IPS DF 6.9 (cell line): ENCODE results near the gene ELFN2.

Experiments
- DNase-seq: peaks from one replicate; pipeline ENCODE4 v3.0.0-alpha.2; 2013; ENCODE audit warnings: low read depth, low spot score
- H3K27ac ChIP-seq: one replicate; pipeline ENCODE4 v1.5.1; 2013; ENCODE audit warnings: low read length, control low read depth
- H3K27me3 ChIP-seq: 2 replicates; pipeline ENCODE4 v1.6.1; 2013; ENCODE audit warnings: mild to moderate bottlenecking, low read length; ENCODE audit not compliant: control insufficient read depth, insufficient read depth
- H3K36me3 ChIP-seq: 2 replicates; pipeline ENCODE4 v1.6.1; 2013; ENCODE audit warnings: low read length; ENCODE audit not compliant: control insufficient read depth, insufficient read depth
- H3K4me1 ChIP-seq: 2 replicates; pipeline ENCODE4 v1.6.1; 2013; ENCODE audit warnings: low read length; ENCODE audit not compliant: control insufficient read depth, insufficient read depth
- H3K4me3 ChIP-seq: 2 replicates; pipeline ENCODE4 v1.5.1; 2013; ENCODE audit warnings: mild to moderate bottlenecking, low read length
- H3K9me3 ChIP-seq: 2 replicates; pipeline ENCODE4 v1.6.1; 2013; ENCODE audit warnings: low read length, inconsistent platforms; ENCODE audit not compliant: control insufficient read depth, insufficient read depth
- WGBS: extraction: QIAGEN DNeasy Blood & Tissue Kit; methylation state at CpG from one replicate; pipeline ENCODE4 v1.1.7; 2013; ENCODE audit warnings: mixed read lengths, missing lambda C conversion rate; ENCODE audit not compliant: insufficient read length, insufficient coverage; 5-methylcytosine and 5-hydroxymethylcytosine counted together

The ELFN2 gene

GRCh38 chr22:37410174-37411055, 16.9 kb downstream of the ELFN2 start:
- Histone ChIP-seq H3K27me3 (no peaks in the 10 kb centered on the region), H3K27ac (no peak overlapping the region), H3K9me3 (no peaks in the 10 kb centered on the region), H3K36me3 (no peaks in the 10 kb centered on the region), H3K4me1 (no peaks in the 10 kb centered on the region; the same call in 1 of the 2 replicates), H3K4me3 (no peak overlapping the region; the same call in 1 of the 2 replicates)
- WGBS, result no CpG with 5 or more reads among the region's 32 CpGs
- no peak for DNase-seq

- H3K36me3 ChIP-seq, result no peaks in the 10 kb centered on the region
- no peak overlapping the region; the same call in 1 of the 2 replicates for H3K4me3 ChIP-seq
- H3K27me3 ChIP-seq, result no peaks in the 10 kb centered on the region
- H3K27ac ChIP-seq, result no peak overlapping the region
- no peaks in the 10 kb centered on the region for H3K9me3 ChIP-seq
- DNase-seq, result no peak
- no CpG with 5 or more reads among the region's 13 CpGs for WGBS
- no peaks in the 10 kb centered on the region; the same call in 1 of the 2 replicates for H3K4me1 ChIP-seq
Observed at GRCh38 chr22:37409459-37410050, 17.7 kb downstream of the ELFN2 start.

- no peaks in the 10 kb centered on the region for H3K36me3 ChIP-seq
- H3K27me3 ChIP-seq, result no peaks in the 10 kb centered on the region
- H3K9me3 ChIP-seq, result no peaks in the 10 kb centered on the region
- H3K27ac ChIP-seq, result no peak overlapping the region
- DNase-seq, result no peak
- no peaks in the 10 kb centered on the region; the same call in 1 of the 2 replicates for H3K4me1 ChIP-seq
- no CpG with 5 or more reads among the region's 8 CpGs for WGBS
- no peak overlapping the region for H3K4me3 ChIP-seq
Observed at GRCh38 chr22:37409031-37409430, 18.2 kb downstream of the ELFN2 start.

- no peaks in the 10 kb centered on the region for H3K27me3 ChIP-seq
- peaks cover 1% of the 10 kb centered on the region; the same call in 1 of the 2 replicates for H3K4me1 ChIP-seq
- no peaks in the 10 kb centered on the region for H3K36me3 ChIP-seq
- H3K27ac ChIP-seq, result no peak overlapping the region
- WGBS, result no CpG with 5 or more reads among the region's 8 CpGs
- no peaks in the 10 kb centered on the region for H3K9me3 ChIP-seq
- H3K4me3 ChIP-seq, result no peak overlapping the region
- DNase-seq, result no peak
Observed at GRCh38 chr22:37407856-37408255, 19.4 kb downstream of the ELFN2 start.

- DNase-seq, result no peak
- H3K4me1 ChIP-seq, result peaks cover 1% of the 10 kb centered on the region; the same call in 1 of the 2 replicates
- WGBS, result no CpG with 5 or more reads among the region's 17 CpGs
Observed at GRCh38 chr22:37406441-37407235, 20.6 kb downstream of the ELFN2 start.

GRCh38 chr22:37404091-37404490, 23.2 kb downstream of the ELFN2 start:
- H3K36me3 ChIP-seq, result no peaks in the 10 kb centered on the region; the same call in 1 of the 2 replicates
- H3K27me3 ChIP-seq, result no peaks in the 10 kb centered on the region
- H3K27ac ChIP-seq, result no peak overlapping the region
- no peak for DNase-seq
- no CpG with 5 or more reads among the region's 11 CpGs for WGBS
- no peak overlapping the region for H3K4me3 ChIP-seq
- H3K9me3 ChIP-seq, result no peaks in the 10 kb centered on the region
- H3K4me1 ChIP-seq, result 0 out of 2 replicates have a peak, but pooled peaks cover 1% of the 10 kb centered on the region

More at GRCh38 chr22:37406441-37407235, 20.6 kb downstream of the ELFN2 start:
- H3K9me3 ChIP-seq, result no peaks in the 10 kb centered on the region
- no peaks in the 10 kb centered on the region for H3K36me3 ChIP-seq
- no peaks in the 10 kb centered on the region for H3K27me3 ChIP-seq
- H3K27ac ChIP-seq, result no peak overlapping the region
- H3K4me3 ChIP-seq, result no peak overlapping the region

- Histone ChIP-seq H3K36me3 (no peaks in the 10 kb centered on the region; the same call in 1 of the 2 replicates), H3K9me3 (no peaks in the 10 kb centered on the region), H3K27ac (no peak overlapping the region), H3K4me3 (no peak overlapping the region), H3K27me3 (no peaks in the 10 kb centered on the region), H3K4me1 (0 out of 2 replicates have a peak, but pooled peaks cover 1% of the 10 kb centered on the region)
- DNase-seq, result no peak
- no CpG with 5 or more reads among the region's 26 CpGs for WGBS
Observed at GRCh38 chr22:37403267-37403960, 23.9 kb downstream of the ELFN2 start.

GRCh38 chr22:37402184-37402506, 25.1 kb downstream of the ELFN2 start:
- no peaks in the 10 kb centered on the region for H3K9me3 ChIP-seq
- H3K27ac ChIP-seq, result no peak overlapping the region
- H3K36me3 ChIP-seq, result no peaks in the 10 kb centered on the region; the same call in 1 of the 2 replicates
- no CpG with 5 or more reads among the region's 10 CpGs for WGBS
- H3K27me3 ChIP-seq, result no peaks in the 10 kb centered on the region
- no peak overlapping the region for H3K4me3 ChIP-seq
- DNase-seq, result no peak
- 0 out of 2 replicates have a peak, but pooled peaks cover 1% of the 10 kb centered on the region for H3K4me1 ChIP-seq

GRCh38 chr22:37401401-37402183, 25.7 kb downstream of the ELFN2 start:
- no peak overlapping the region for H3K27ac ChIP-seq
- WGBS, result no CpG with 5 or more reads among the region's 14 CpGs

More at GRCh38 chr22:37401401-37402183, 25.7 kb downstream of the ELFN2 start:
- DNase-seq, result no peak
- Histone ChIP-seq H3K9me3 (no peaks in the 10 kb centered on the region), H3K4me3 (no peak overlapping the region), H3K36me3 (no peaks in the 10 kb centered on the region; the same call in 1 of the 2 replicates), H3K27me3 (no peaks in the 10 kb centered on the region), H3K4me1 (0 out of 2 replicates have a peak, but pooled peaks cover 1% of the 10 kb centered on the region)
